SW 1271 (cell line): ENCODE data around the gene KCNMA1.
"Not testable (repeated sequence)": the region's sequence is repeated elsewhere in the genome, so short reads cannot be mapped to it uniquely, and the experiment has no call there.

Experiments used
- DNase-seq, 2 experiments: peaks; one replicate each; lab custom pipeline; 2025; lab: John Stamatoyannopoulos, UW

KCNMA1 gene

DNA sequence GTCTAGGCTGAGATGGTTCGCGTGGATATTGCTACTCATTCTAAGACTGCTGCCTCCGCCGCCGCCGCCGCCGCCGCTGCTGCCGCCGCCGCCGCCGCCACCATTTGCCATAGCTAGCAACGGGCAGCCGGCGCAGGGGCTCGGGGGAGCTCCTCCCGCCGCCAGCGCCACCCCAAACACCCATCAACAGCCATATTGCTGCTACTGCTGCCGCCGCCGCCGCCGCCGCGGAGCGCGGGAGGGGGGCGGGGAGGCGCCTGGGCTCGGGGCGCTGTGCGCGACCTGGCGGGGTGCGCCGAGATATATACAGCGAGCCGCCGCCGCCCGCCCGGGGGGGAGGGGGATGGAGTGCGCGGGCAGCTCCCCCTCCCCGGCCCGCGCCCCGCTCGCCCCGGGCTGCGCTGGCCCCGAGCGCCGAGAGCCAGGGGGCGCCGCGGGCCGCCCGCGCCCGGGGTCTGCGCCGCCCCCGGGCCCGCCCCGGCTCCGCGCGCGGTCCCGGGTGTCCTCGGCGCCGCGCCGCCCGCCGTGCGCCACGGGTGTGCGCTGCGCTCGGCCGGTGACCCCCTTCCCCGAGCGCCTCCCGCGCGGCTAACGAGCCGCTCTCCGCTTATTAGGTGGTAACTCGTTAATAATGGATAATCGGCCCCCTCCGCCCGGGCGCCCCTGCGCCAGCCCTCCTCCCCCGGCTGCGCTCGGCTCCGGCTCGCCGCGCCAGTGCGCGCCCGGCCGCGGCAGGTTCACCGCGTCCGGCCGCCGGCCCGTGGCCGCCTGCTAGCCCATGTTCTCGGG is at the start of gene KCNMA1:
TSS of gene KCNMA1 (minus strand) at position 277 of the 789 bp plus-strand sequence.
- DNase-seq, result peak; percentile 7 to 17

GRCh38 chr10:77686650-77687417 is 49.2 kb upstream of the KCNMA1 start:
- no peak for DNase-seq

GRCh38 chr10:77686096-77686495 is 48.5 kb upstream of the KCNMA1 start:
- DNase-seq, result no peak

- no peak for DNase-seq
Measured at GRCh38 chr10:77685432-77685831, 47.8 kb upstream of the KCNMA1 start.

DNA sequence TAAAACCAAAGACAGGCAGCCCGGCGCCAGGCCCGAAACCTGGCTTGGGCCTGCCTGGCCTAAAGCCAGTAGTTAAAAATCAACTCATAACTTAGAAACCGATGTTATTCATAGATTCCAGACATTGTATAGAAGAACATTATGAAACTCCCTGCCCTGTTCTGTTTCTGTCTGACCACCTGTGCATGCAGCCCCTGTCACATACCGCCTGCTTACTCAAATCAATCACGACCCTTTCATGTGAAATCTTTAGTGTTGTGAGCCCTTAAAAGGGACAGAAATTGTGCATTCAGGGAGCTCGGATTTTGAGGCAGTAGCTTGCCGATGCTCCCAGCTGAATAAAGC is 45.5 kb upstream of the KCNMA1 start:
- DNase-seq, result not testable (repeated sequence)

GRCh38 chr10:77682393-77683087 is 44.9 kb upstream of the KCNMA1 start:
- DNase-seq, result no peak

- no peak for DNase-seq
Measured at GRCh38 chr10:77681839-77682238, 44.2 kb upstream of the KCNMA1 start.

DNA sequence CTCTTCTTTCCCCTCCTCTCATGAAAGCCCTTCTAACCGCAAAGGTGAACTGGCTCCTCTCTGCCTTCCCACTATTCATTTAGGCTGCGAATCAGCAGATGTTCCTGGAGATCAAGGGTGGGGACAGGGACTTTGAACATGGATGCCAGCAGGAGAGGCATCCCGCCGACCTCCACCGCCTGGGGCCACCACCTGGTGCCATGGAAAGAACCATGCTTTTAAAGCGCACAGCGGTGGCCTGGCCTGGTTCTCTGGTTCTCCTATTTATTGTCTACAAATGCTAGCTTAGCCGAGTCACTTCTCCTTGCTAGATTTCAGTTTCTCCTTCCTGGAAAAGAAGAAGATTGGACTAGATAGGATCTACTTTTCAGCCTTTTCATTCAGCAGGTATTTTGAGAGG is 43.2 kb upstream of the KCNMA1 start:
- no peak for DNase-seq

GRCh38 chr10:77680065-77680464 is 42.5 kb upstream of the KCNMA1 start:
- no peak for DNase-seq

- DNase-seq, result no peak
Measured at GRCh38 chr10:77679217-77679616, 41.6 kb upstream of the KCNMA1 start.

DNA sequence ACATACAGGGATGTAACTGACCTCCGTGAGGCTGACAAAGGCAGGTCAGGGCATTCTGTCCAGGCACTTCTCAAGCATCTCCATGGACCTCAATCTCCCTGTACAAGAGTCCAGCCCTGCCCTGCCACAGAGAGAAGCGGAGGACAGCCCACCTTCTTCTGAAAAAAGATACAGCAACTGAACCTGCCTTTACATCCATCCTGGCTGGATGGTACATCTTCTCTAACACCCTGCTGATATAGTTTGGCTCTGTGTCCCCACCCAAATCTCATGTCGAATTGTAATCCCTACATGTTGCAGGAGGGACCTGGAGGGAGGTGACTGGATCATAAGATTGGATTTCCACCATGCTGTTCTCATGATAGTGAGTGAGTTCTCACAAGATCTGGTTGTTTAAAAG is 40.5 kb upstream of the KCNMA1 start:
- no peak for DNase-seq

DNA sequence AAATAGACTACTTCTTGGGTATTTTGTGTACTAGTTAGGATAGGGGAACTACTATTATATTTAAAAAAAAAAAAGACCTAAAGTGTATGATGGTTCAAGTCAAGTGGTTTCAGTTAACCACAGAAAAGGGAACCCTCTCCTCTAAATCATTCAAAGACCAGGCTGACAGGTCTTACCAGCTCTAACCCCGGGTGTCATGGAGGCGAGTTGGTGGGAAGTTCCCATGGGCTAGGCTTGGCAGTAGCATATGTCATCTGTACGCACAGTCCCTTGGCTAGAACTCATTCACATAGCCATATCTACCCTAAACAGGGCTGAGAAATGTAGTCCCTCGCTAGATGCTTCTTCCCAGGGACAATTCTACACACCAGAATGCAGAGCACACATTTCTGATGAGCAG is 37.7 kb upstream of the KCNMA1 start:
- no peak for DNase-seq

DNA sequence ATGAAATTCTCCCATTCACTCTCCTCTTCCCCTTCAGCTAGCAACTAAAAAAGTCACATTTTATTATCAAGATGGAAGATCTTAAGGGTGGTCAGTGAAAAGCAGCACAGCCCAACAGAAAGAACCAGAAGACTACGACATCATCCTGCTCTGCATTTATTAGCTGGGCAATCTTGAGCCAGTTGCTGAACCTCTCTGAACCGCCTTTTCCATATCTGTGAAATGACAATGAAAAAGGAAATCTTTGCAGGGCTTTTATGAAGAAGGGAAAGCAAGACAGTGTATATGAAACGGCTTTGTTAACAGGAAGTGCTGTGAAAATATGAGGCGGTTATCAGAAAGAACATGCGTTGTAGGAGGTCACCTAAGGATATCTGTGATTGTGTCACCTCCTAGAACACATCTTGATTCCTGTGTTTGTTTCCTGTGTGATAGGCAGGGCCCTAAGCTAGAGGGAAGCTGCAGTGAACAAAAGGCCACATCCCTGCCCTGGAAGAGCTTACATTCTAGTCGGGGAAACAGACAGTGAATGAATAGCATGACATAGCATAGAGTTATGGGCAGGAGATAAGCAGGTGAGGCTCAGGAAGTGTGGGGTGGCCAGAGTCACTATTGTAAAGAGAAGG is 36.0 kb upstream of the KCNMA1 start:
- no peak for DNase-seq

GRCh38 chr10:77673101-77673500 is 35.5 kb upstream of the KCNMA1 start:
- DNase-seq, result no peak

GRCh38 chr10:77671594-77672252 is 34.1 kb upstream of the KCNMA1 start:
- DNase-seq, result no peak

DNA sequence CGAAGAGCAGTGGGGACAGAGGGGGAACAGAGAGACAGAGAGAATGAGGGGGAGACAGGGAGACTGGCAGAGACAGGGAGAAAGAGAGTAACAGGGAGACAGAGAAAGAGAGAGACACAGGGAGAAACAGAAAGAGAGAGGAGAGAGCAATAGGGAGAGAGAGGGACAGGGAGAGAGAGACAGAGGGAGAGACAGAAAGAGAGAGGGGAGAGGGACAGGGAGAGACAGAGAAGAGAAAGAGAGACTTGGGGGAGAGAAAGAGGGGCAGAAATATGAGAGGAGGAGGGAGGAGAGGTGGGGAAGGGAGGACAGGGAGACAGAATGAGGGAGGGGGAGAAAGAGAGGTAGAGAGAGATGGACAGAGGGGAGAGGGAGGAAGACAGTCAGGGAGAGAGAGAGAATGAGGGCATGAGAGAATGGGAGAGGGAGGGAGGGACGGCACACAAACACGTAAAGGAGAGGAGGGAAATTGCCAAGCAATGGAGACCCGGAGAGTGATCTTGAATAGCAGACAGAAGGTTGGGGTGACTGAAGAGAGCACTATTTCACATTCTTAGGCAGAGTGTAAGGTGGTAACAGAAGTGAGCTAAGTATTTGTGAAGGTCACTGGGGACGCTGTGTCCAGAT is 33.3 kb upstream of the KCNMA1 start:
- DNase-seq, result no peak

DNA sequence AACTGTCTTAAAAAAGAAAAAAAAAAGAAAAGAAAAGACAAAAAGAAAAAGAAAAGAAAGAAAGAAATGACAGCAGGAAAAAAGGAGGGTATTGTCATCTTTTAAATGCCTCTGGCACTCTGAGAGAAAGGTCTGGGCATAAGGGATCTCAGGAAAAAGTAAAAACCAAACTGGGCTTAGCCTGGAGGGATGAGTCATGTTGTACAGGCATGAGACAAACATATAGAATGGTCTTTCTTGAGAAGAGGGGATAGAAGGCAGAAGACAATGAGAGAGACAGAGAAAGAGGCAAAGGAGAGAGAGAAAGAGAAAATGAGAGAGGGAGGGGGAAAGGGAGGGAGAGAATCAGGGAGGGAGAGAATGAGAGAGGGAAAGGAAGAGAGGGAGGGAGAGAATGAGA is 32.3 kb upstream of the KCNMA1 start:
- DNase-seq, result no peak

DNA sequence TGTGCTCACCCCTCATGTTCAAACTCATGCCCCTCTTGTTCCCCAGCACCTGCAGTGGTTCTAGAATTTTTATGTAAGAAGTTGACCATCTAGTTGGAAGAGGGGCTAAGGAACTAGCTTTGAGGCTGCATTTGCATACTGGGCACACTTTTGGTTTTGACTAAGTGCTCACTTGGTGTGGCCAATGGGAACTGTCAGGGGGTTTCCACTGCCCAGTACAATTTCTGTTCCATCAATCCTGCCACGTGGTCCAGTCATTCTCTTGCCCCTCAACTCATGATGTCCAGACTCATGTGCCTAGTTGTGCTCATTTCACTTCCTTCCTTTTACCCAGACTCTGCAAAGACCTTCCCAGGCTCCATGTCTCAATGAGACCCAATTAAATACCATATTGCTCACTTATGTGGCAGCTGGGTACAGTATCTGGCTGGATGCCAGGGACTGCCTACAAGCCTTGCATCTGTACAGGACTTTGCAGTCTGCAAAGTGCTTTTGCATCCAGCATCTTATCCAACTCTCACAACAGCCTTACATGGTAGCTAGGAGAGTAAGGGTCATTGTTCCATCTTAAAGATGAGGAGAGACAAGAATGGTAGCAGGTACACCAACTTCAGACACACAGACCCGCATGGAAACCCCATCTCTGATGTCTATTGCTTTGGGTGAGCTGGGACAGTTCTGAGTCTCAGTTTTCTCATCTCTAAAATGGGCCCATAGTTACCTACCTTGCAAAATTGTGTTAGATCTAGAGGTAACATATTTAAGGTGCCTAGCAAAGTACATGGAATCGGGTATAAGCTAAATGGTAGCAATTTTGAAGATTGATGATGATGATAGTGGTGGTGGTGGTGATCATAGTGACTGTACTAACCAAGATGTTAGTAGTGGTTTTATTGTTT is 30.1 kb upstream of the KCNMA1 start:
- no peak for DNase-seq

DNA sequence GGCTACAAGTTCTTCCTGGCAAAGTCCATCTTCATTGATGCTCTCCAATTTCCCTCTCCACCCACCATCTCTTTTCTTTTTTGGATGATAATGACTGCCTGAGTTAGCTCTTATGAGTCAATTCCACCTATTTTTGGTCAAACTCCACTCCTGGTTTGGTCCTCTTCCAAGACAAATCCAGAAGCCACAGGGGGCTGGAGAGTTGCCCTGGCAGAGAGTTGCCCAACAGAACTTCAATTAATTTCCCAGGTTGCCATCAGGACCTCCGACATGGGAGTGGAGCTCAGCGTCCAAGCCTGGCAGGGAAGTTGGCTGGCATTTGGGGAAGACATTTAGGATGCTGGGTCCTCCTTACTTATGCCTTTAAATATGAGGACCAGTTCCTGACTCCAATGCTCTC is 29.2 kb upstream of the KCNMA1 start:
- DNase-seq, result no peak

- DNase-seq, result no peak
Measured at GRCh38 chr10:77664696-77665095, 27.1 kb upstream of the KCNMA1 start.
